Ascending aorta (tissue), 2 donors: Measurements from ENCODE around the gene KIF2A. TPM values are rescaled to one million over a fixed set of nuclear protein-coding genes. Genes with fewer than 3 reads are reported as not detected.

ENCODE experiments used
- DNase-seq, 2 donors: peaks; one replicate each; pipeline ENCODE4 v3.0.0-alpha.2; 2019; ENCODE audit warnings: low spot score in 2 of 2
- H3K27ac ChIP-seq, 2 donors: fragments of 200-600 bp; sonication (generic); one replicate each; pipeline ENCODE4 v1.5.1; 2016 to 2017; ENCODE audit warnings: mild to moderate bottlenecking in 1 of 2
- H3K27me3 ChIP-seq: fragments of 200-600 bp; sonication (generic); one replicate; pipeline ENCODE4 v1.5.1; 2017
- H3K36me3 ChIP-seq, 2 donors: fragments of 200-600 bp; sonication (generic); one replicate each; pipeline ENCODE4 v1.5.1; 2016
- H3K4me1 ChIP-seq, 2 donors: fragments of 200-600 bp; sonication (generic); one replicate each; pipeline ENCODE4 v1.5.1; 2016 to 2017; ENCODE audit warnings: mild to moderate bottlenecking in 1 of 2
- H3K4me3 ChIP-seq, 2 donors: fragments of 200-600 bp; sonication (generic); one replicate each; pipeline ENCODE4 v1.5.1; 2016 to 2017; ENCODE audit warnings: mild to moderate bottlenecking in 1 of 2
- H3K9me3 ChIP-seq, 2 donors: fragments of 200-600 bp; sonication (generic); one replicate each; pipeline ENCODE4 v1.5.1; 2016
- intact Hi-C: fragments of 100-400 bp; cut with DNase I; formaldehyde crosslinking; loops from one replicate; pipeline ENCODE4 v1.15.1; 2023
- total RNA-seq: library from RNA; depleted of rRNA; stranded (reverse); fragments of >200 nt; gene quantifications from one replicate; pipeline ENCODE4 v1.1.0, GENCODE V29; 2016
- TF ChIP-seq, protein P1 (sequence below), 3 experiments: fragments of 200-600 bp in 2 of 3; fragments of 450-650 bp in 1 of 3; sonication (generic) in 2 of 3; IDR thresholded peaks; one replicate each; pipeline ENCODE4 v1.5.1; 2016 to 2019; ENCODE audit warnings: antibody characterized with exemption in 3 of 3, mild to moderate bottlenecking in 1 of 3, moderate library complexity in 1 of 3

The KIF2A gene
- total RNA-seq, 1 donor from 2014 or later, result 19.8 TPM

DNA sequence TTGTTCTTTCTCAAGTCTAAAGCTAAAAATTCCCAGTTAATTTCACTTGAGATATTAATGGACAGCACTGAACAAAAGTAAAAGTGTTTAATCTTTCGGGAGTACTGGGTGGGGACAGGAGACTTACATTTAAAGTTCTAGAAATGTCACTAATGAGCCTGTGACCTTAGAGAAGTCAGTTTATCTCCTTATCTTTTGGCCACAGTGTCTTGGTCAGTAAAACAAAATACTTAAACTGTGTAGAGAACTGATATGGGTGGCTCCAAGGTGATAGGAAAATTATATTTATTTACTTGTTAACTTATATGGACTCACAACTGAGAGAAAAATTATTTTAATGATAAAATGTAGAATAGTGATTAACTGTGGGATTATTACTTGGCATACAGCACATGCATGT is 115.4 kb downstream of the KIF2A start:
- intact Hi-C loops, result no loop called here
- H3K4me3 ChIP-seq, result no peak overlapping the region
- TF ChIP-seq, protein P1, sequence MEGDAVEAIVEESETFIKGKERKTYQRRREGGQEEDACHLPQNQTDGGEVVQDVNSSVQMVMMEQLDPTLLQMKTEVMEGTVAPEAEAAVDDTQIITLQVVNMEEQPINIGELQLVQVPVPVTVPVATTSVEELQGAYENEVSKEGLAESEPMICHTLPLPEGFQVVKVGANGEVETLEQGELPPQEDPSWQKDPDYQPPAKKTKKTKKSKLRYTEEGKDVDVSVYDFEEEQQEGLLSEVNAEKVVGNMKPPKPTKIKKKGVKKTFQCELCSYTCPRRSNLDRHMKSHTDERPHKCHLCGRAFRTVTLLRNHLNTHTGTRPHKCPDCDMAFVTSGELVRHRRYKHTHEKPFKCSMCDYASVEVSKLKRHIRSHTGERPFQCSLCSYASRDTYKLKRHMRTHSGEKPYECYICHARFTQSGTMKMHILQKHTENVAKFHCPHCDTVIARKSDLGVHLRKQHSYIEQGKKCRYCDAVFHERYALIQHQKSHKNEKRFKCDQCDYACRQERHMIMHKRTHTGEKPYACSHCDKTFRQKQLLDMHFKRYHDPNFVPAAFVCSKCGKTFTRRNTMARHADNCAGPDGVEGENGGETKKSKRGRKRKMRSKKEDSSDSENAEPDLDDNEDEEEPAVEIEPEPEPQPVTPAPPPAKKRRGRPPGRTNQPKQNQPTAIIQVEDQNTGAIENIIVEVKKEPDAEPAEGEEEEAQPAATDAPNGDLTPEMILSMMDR (IDR thresholded peaks at IDR 0.05), result no peak
- H3K27me3 ChIP-seq, result no peaks in the 10 kb centered on the region
- no peak overlapping the region for H3K27ac ChIP-seq
- H3K4me1 ChIP-seq, result no peaks in the 10 kb centered on the region
- H3K36me3 ChIP-seq, result peaks cover 0 to 3% of the 10 kb centered on the region in 2 donors
- DNase-seq, result no peak
- no peaks in the 10 kb centered on the region for H3K9me3 ChIP-seq

GRCh38 chr5:62424763-62425162 is 118.8 kb downstream of the KIF2A start:
- no peaks in the 10 kb centered on the region for H3K27me3 ChIP-seq
- TF ChIP-seq, protein P1 (IDR thresholded peaks at IDR 0.05), result no peak
- H3K9me3 ChIP-seq, result no peaks in the 10 kb centered on the region
- DNase-seq, result no peak
- H3K36me3 ChIP-seq, result peaks cover 0 to 3% of the 10 kb centered on the region in 2 donors
- no peaks in the 10 kb centered on the region for H3K4me1 ChIP-seq
- no peak overlapping the region for H3K27ac ChIP-seq
- intact Hi-C loops, result no loop called here
- H3K4me3 ChIP-seq, result no peak overlapping the region

GRCh38 chr5:62431735-62432620 is 126.0 kb downstream of the KIF2A start:
- intact Hi-C loops, result no loop called here
- no peak overlapping the region for H3K27ac ChIP-seq
- no peak for DNase-seq
- H3K36me3 ChIP-seq, result peaks cover 0 to 3% of the 10 kb centered on the region in 2 donors
- TF ChIP-seq, protein P1 (IDR thresholded peaks at IDR 0.05), result no peak
- H3K9me3 ChIP-seq, result no peaks in the 10 kb centered on the region
- no peaks in the 10 kb centered on the region for H3K27me3 ChIP-seq
- no peak overlapping the region for H3K4me3 ChIP-seq
- H3K4me1 ChIP-seq, result no peaks in the 10 kb centered on the region

DNA sequence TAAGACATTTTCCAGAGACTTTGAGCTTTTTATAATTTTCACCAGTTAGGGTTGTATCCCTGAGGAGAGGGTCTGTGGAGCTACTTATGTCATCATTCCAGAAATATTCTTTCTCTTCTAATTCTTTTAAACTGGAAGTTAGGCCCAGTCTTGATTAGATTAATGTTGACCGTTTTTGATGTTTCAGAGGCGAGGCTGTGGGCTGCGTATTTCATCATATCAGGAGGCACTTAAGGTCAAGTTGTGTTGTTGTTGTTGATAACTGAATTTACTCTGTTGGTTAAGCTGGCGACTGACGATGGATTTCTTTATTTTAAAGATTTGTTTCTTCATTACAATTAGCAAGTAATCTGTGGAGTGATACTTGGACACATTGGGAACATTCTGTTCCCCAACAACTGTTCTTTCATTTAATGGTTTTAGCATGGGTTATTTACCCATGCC is 126.6 kb downstream of the KIF2A start:
- Histone ChIP-seq H3K36me3 (peaks cover 0 to 3% of the 10 kb centered on the region in 2 donors), H3K4me3 (no peak overlapping the region), H3K4me1 (no peaks in the 10 kb centered on the region), H3K27me3 (no peaks in the 10 kb centered on the region), H3K27ac (no peak overlapping the region), H3K9me3 (no peaks in the 10 kb centered on the region)
- DNase-seq, result no peak
- intact Hi-C loops, result no loop called here
- TF ChIP-seq, protein P1 (IDR thresholded peaks at IDR 0.05), result no peak

Other genes starting within 250 kb of the KIF2A start
- 8.6 TPM for gene DIMT1, start 97.7 kb downstream of the KIF2A start, total RNA-seq
- gene IPO11, start 106.6 kb downstream of the KIF2A start, total RNA-seq, result 11.8 TPM